ENCODE data around the gene ZNF524.
A peak's percentile ranks its signal among the peaks of the same experiment; 100 is the strongest.

Gene ZNF524

DNA sequence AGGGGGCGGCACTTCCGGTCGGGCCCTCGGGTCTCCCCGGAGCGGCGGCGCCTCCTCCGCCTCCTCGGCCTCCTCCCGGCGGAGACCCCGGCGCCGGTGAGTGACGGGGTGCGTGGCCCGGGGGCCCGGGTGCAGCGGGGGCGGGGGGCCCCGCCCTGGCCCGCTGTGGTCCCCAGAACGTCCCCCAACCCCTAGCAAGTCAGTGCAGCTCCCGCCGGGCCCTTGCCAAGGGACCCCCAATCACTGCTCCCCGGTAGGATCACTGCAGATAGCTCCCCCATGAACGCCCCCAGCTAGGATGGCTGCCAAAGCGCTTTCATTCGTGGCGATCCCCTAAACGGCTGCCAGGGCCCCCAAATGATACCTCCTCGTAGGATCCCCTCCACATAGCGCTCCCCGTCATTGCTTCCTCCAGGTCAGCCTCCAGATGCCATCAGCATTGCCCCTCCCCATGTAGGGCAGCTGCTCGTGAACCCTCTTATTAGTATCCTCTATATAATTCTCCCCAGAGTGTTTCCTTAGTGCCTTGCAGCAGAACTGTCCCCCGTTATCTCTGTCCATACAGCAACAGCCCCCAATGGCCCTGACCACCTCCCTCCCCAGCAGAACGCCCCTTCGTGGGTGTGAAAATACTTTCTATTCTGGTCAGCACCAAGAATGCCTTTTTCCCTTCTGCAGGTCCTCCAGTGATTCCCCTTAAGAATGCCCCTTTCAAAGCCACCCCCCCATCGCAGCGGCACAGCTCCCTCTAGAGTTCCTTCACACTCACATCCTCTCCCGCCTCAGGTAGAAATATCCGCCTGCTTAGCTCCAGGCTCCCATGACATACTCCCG lies 5.8 kb downstream of the ZNF524 start, which contains the start of gene ZNF865:
Gene ZNF865, plus strand, starts transcription at position 11 of the 834 bp plus-strand sequence. CDS start 7,972 bp downstream, outside the sequence.
- peak within 1 kb of the TSS; percentile 92 for H3K27ac ChIP-seq (ENCODE audit: low read length)
- no peaks in the 10 kb centered on the region for H3K9me3 ChIP-seq (ENCODE audit: control insufficient read depth, low read depth, low read length)
- peaks cover 9% of the 10 kb centered on the region for H3K4me1 ChIP-seq (ENCODE audit: control insufficient read depth, low read depth, low read length)
- peak within 1 kb of the TSS; percentile 73 for H3K4me3 ChIP-seq (ENCODE audit: low read length)
- H3K27me3 ChIP-seq (ENCODE audit: control insufficient read depth, insufficient read depth, low read length): no peaks in the 10 kb centered on the region
- H3K36me3 ChIP-seq (ENCODE audit: control insufficient read depth, low read depth, low read length): peaks cover 7% of the 10 kb centered on the region
- H3K9ac ChIP-seq (ENCODE audit: low read length): peak within 1 kb of the TSS; percentile 84

DNA sequence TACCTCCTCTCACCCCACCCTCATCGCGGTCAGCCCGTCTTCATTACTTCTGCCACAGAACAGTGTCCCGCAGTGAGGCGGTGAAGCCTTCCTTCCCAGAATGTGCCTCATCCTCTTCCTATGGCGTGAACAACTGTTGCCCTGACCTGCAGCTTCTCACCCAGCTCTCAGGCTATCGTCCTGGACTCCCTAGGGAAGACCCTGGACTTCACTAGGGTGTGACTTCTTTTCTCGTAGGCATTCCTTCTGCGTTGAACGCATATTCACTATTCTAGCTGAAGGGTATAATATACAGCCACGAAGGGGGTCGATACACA lies 6.3 kb downstream of the ZNF524 start:
- Histone ChIP-seq H3K27me3 (ENCODE audit: control insufficient read depth, insufficient read depth, low read length) (no peaks in the 10 kb centered on the region), H3K9me3 (ENCODE audit: control insufficient read depth, low read depth, low read length) (no peaks in the 10 kb centered on the region), H3K4me3 (ENCODE audit: low read length) (peak overlapping the region; percentile 73), H3K36me3 (ENCODE audit: control insufficient read depth, low read depth, low read length) (peaks cover 7% of the 10 kb centered on the region), H3K9ac (ENCODE audit: low read length) (no peak overlapping the region), H3K4me1 (ENCODE audit: control insufficient read depth, low read depth, low read length) (peaks cover 9% of the 10 kb centered on the region), H3K27ac (ENCODE audit: low read length) (no peak overlapping the region)

DNA sequence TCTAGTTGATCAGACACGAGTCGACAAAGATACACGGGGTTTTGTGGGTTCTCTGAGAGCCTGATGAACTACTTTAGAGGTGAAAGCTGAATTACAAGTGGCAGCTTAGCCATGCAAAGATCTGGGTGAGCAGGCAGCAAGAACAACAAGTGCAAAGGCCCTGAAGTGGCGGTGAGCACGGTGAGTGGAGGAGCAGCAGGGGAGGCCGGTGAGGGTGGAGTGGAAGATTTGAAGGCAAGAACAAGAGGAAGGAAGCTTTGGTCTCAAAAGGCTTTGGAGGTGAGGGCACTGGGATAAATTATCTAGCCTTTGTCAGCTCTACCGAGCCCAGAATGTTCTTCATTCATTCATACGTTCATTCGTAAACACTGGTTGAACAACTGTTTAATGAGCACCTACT lies 6.7 kb downstream of the ZNF524 start:
- Histone ChIP-seq H3K9ac (ENCODE audit: low read length) (no peak overlapping the region), H3K4me1 (ENCODE audit: control insufficient read depth, low read depth, low read length) (peaks cover 9% of the 10 kb centered on the region), H3K4me3 (ENCODE audit: low read length) (peak overlapping the region; percentile 73), H3K9me3 (ENCODE audit: control insufficient read depth, low read depth, low read length) (no peaks in the 10 kb centered on the region), H3K27ac (ENCODE audit: low read length) (no peak overlapping the region), H3K36me3 (ENCODE audit: control insufficient read depth, low read depth, low read length) (peaks cover 7% of the 10 kb centered on the region), H3K27me3 (ENCODE audit: control insufficient read depth, insufficient read depth, low read length) (no peaks in the 10 kb centered on the region)

DNA sequence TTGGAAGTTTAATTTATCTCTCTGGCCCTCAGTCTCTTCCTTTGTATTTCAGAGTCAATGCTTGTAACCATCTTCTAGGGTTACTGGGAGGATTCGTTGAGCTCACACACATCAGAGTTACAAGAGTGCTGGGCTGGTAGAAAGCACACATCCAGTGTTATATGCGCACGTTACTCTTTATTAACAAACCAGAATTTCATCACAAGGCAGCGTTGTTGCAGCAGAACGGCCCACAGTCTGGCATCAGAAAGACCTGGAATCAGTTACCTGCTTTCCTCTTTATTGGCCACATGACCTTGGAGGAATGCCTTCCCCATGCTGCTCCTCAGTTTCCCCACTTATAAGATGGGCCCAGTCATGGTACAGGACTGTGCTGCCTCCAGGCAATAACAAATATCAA lies 9.2 kb downstream of the ZNF524 start:
- Histone ChIP-seq H3K27ac (ENCODE audit: low read length) (no peak overlapping the region), H3K36me3 (ENCODE audit: control insufficient read depth, low read depth, low read length) (peaks cover 7% of the 10 kb centered on the region), H3K4me1 (ENCODE audit: control insufficient read depth, low read depth, low read length) (peaks cover 9% of the 10 kb centered on the region)

DNA sequence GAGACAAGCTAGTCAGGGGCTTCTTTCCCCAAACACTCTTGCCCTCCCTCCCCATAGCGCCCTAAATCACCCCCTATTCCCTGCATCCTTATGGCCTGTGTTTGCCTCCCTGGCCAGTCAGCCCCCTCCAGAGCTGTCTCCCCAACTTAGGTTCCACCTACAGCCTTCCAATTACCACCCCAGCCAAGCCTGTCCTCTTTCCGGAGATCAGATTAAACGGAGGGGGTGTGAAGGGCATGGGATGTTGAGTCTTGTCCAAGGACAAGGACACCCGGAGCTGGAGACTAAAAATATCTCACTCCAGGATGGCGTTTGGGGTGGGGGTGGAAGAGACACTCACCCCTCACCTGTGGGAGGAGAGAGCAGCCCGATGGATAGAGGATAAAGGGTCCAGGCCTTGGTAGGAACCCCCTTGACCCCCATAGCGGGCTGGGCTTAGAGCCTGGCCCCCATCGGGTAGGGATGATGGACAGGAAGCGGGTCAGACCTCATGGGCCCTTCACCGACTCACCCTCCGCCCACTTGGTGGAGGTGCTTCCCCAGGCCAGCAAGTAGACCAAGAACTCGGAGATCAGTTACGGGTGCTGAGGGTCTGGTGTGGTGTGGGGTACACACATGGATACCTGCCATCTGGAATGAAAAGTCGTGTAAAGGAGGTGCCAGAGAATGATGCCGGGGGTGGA lies 11.4 kb downstream of the ZNF524 start:
- no peak overlapping the region for H3K27ac ChIP-seq (ENCODE audit: low read length)
- H3K4me1 ChIP-seq (ENCODE audit: control insufficient read depth, low read depth, low read length): peaks cover 4% of the 10 kb centered on the region
- H3K27me3 ChIP-seq (ENCODE audit: control insufficient read depth, insufficient read depth, low read length): no peaks in the 10 kb centered on the region
- peaks cover 7% of the 10 kb centered on the region for H3K36me3 ChIP-seq (ENCODE audit: control insufficient read depth, low read depth, low read length)
- no peaks in the 10 kb centered on the region for H3K9me3 ChIP-seq (ENCODE audit: control insufficient read depth, low read depth, low read length)
- H3K9ac ChIP-seq (ENCODE audit: low read length): no peak overlapping the region
- no peak overlapping the region for H3K4me3 ChIP-seq (ENCODE audit: low read length)

More for the DNA sequence above, 9.2 kb downstream of the ZNF524 start:
- H3K4me3 ChIP-seq (ENCODE audit: low read length): no peak overlapping the region
- no peaks in the 10 kb centered on the region for H3K9me3 ChIP-seq (ENCODE audit: control insufficient read depth, low read depth, low read length)
- no peak overlapping the region for H3K9ac ChIP-seq (ENCODE audit: low read length)
- H3K27me3 ChIP-seq (ENCODE audit: control insufficient read depth, insufficient read depth, low read length): no peaks in the 10 kb centered on the region

DNA sequence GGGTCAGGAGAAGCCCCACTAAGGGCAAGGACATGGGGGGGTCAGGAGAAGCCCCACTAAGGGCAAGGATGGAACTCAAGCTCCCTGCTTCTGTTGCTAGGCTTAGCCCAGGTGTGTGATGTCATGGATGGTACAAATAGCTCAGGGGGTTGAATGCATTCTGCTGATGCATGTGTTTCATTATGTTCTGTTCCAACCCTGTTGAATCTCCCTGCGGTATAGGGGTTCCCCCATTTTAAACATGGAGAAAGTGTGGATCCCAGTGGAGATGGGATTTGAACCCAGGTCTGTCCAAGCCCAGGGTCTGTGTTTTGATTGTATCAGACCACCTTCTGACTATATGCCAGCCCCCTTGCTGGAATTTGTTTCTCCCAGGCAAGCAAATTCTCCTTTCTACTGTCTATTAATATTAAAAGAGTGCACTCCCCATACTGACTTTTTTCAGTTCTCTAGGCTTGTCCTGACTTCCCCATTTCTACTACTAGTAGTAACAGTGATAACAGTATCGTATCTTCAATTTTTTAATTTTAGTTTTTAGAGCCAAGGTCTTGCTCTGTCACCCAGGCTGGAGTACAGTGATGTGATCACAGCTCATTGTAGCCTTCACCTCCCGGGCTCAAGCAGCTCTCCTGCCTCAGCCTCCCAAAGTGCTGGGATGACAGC lies 12.0 kb downstream of the ZNF524 start:
- Histone ChIP-seq H3K27ac (ENCODE audit: low read length) (no peak overlapping the region), H3K9me3 (ENCODE audit: control insufficient read depth, low read depth, low read length) (no peaks in the 10 kb centered on the region), H3K4me1 (ENCODE audit: control insufficient read depth, low read depth, low read length) (no peaks in the 10 kb centered on the region), H3K9ac (ENCODE audit: low read length) (no peak overlapping the region), H3K27me3 (ENCODE audit: control insufficient read depth, insufficient read depth, low read length) (no peaks in the 10 kb centered on the region), H3K4me3 (ENCODE audit: low read length) (no peak overlapping the region), H3K36me3 (ENCODE audit: control insufficient read depth, low read depth, low read length) (peaks cover 7% of the 10 kb centered on the region)

DNA sequence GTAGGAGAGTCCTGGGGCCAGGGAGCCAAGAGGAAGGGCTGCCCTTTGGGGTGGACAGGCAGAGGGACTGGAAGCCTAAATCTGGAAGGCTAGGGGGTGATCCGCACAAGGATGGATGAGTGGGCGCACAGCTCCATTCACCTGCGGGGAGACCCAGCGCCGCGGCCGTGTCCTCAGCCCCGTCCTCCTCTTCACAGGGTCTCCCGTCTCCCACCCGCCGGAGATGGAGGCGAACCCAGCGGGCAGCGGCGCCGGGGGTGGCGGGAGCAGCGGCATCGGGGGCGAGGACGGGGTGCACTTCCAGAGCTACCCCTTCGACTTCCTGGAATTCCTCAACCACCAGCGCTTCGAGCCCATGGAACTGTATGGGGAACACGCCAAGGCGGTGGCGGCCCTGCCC lies 13.3 kb downstream of the ZNF524 start:
- H3K9me3 ChIP-seq (ENCODE audit: control insufficient read depth, low read depth, low read length): no peaks in the 10 kb centered on the region
- no peak overlapping the region for H3K9ac ChIP-seq (ENCODE audit: low read length)
- H3K4me1 ChIP-seq (ENCODE audit: control insufficient read depth, low read depth, low read length): no peaks in the 10 kb centered on the region
- no peaks in the 10 kb centered on the region for H3K27me3 ChIP-seq (ENCODE audit: control insufficient read depth, insufficient read depth, low read length)
- H3K27ac ChIP-seq (ENCODE audit: low read length): no peak overlapping the region
- H3K36me3 ChIP-seq (ENCODE audit: control insufficient read depth, low read depth, low read length): peaks cover 12% of the 10 kb centered on the region
- H3K4me3 ChIP-seq (ENCODE audit: low read length): no peak overlapping the region

DNA sequence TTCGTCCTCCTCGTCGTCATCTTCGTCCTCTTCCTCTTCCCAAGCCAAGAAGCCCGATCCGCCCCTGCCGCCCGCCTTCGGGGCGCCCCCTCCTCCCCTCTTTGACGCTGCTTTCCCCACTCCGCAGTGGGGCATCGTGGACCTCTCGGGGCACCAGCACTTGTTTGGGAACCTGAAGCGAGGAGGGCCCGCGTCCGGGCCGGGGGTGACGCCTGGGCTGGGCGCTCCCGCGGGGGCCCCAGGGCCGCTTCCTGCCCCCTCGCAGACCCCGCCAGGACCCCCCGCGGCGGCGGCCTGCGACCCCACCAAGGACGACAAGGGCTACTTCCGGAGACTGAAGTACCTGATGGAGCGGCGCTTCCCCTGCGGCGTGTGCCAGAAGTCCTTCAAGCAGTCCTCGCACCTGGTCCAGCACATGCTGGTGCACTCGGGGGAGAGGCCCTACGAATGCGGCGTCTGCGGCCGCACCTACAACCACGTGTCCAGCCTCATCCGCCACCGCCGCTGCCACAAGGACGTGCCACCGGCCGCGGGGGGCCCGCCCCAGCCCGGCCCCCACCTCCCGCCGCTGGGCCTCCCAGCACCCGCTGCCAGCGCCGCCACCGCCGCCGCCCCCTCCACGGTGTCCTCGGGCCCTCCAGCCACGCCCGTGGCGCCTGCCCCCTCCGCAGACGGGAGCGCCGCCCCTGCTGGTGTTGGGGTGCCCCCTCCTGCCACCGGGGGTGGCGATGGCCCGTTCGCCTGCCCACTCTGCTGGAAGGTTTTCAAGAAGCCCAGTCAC lies 14.0 kb downstream of the ZNF524 start:
- no peaks in the 10 kb centered on the region for H3K4me1 ChIP-seq (ENCODE audit: control insufficient read depth, low read depth, low read length)
- peaks cover 12% of the 10 kb centered on the region for H3K36me3 ChIP-seq (ENCODE audit: control insufficient read depth, low read depth, low read length)
- no peak overlapping the region for H3K27ac ChIP-seq (ENCODE audit: low read length)
- no peaks in the 10 kb centered on the region for H3K27me3 ChIP-seq (ENCODE audit: control insufficient read depth, insufficient read depth, low read length)
- no peaks in the 10 kb centered on the region for H3K9me3 ChIP-seq (ENCODE audit: control insufficient read depth, low read depth, low read length)
- H3K4me3 ChIP-seq (ENCODE audit: low read length): no peak overlapping the region
- no peak overlapping the region for H3K9ac ChIP-seq (ENCODE audit: low read length)

DNA sequence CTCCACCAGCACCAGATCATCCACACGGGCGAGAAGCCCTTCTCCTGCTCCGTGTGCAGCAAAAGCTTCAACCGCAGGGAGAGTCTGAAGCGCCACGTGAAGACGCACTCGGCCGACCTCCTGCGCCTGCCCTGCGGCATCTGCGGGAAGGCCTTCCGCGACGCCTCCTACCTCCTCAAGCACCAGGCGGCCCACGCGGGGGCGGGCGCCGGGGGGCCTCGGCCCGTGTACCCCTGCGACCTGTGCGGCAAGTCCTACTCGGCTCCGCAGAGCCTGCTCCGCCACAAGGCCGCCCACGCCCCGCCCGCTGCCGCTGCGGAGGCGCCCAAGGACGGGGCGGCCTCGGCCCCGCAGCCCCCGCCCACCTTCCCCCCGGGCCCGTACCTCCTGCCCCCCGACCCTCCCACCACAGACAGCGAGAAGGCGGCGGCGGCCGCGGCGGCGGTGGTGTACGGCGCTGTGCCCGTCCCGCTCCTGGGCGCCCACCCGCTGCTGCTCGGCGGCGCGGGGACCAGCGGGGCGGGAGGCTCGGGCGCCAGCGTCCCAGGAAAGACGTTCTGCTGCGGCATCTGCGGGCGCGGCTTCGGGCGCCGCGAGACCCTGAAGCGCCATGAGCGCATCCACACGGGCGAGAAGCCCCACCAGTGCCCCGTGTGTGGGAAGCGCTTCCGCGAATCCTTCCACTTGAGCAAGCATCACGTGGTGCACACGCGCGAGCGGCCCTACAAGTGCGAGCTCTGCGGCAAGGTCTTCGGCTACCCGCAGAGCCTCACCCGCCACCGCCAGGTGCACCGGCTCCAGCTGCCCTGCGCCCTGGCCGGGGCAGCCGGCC lies 14.8 kb downstream of the ZNF524 start:
- Histone ChIP-seq H3K27ac (ENCODE audit: low read length) (no peak overlapping the region), H3K27me3 (ENCODE audit: control insufficient read depth, insufficient read depth, low read length) (no peaks in the 10 kb centered on the region), H3K9ac (ENCODE audit: low read length) (no peak overlapping the region), H3K4me1 (ENCODE audit: control insufficient read depth, low read depth, low read length) (no peaks in the 10 kb centered on the region), H3K4me3 (ENCODE audit: low read length) (no peak overlapping the region), H3K36me3 (ENCODE audit: control insufficient read depth, low read depth, low read length) (peaks cover 5% of the 10 kb centered on the region), H3K9me3 (ENCODE audit: control insufficient read depth, low read depth, low read length) (no peaks in the 10 kb centered on the region)

DNA sequence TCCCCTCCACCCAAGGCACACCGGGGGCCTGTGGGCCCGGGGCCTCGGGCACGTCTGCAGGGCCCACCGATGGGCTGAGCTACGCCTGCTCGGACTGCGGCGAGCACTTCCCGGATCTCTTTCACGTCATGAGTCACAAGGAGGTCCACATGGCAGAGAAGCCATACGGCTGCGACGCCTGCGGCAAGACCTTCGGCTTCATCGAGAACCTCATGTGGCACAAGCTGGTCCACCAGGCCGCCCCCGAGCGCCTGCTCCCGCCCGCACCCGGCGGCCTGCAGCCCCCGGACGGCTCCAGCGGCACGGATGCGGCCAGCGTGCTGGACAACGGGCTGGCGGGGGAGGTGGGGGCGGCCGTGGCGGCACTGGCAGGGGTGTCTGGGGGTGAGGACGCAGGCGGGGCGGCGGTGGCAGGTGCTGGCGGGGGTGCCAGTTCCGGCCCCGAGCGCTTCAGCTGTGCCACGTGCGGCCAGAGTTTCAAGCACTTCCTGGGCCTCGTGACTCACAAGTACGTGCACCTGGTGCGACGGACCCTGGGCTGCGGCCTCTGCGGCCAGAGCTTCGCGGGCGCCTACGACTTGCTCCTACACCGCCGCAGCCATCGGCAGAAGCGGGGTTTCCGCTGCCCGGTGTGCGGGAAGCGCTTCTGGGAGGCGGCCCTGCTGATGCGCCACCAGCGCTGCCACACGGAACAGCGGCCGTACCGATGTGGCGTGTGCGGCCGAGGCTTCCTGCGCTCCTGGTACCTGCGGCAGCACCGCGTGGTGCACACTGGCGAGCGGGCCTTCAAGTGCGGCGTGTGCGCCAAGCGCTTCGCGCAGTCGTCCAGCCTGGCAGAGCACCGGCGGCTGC lies 15.7 kb downstream of the ZNF524 start:
- no peak overlapping the region for H3K27ac ChIP-seq (ENCODE audit: low read length)
- H3K4me3 ChIP-seq (ENCODE audit: low read length): no peak overlapping the region
- no peaks in the 10 kb centered on the region for H3K27me3 ChIP-seq (ENCODE audit: control insufficient read depth, insufficient read depth, low read length)
- H3K4me1 ChIP-seq (ENCODE audit: control insufficient read depth, low read depth, low read length): no peaks in the 10 kb centered on the region
- H3K36me3 ChIP-seq (ENCODE audit: control insufficient read depth, low read depth, low read length): peaks cover 5% of the 10 kb centered on the region
- no peaks in the 10 kb centered on the region for H3K9me3 ChIP-seq (ENCODE audit: control insufficient read depth, low read depth, low read length)
- no peak overlapping the region for H3K9ac ChIP-seq (ENCODE audit: low read length)

Measured in iPS-18a (cell line).